Liver (tissue), 3 donors: Measurements from ENCODE around the gene RBBP4.

ENCODE experiments used
- EGR1 ChIP-seq, 2 donors: IDR thresholded peaks; 2 replicates each; pipeline ENCODE4 v1.6.1; 2016 to 2018; ENCODE audit warnings: antibody characterized with exemption in 2 of 2, low read depth in 2 of 2
- FOXA1 ChIP-seq: IDR thresholded peaks from 2 replicates; pipeline ENCODE4 v1.6.1; 2016; ENCODE audit warnings: antibody characterized with exemption
- GABPA ChIP-seq, 2 donors: IDR thresholded peaks in 1 of 2; conservative IDR thresholded peaks in 1 of 2; 2 replicates each; pipeline ENCODE4 v1.6.1; 2016; ENCODE audit warnings: antibody characterized with exemption in 2 of 2, mild to moderate bottlenecking in 1 of 2, moderate library complexity in 1 of 2
- JUND ChIP-seq, 2 donors: IDR thresholded peaks; 2 replicates each; pipeline ENCODE4 v1.6.1; 2016; ENCODE audit warnings: antibody characterized with exemption in 2 of 2
- RAD21 ChIP-seq, 2 donors: IDR thresholded peaks; 2 replicates each; pipeline ENCODE4 v1.6.1; 2016; ENCODE audit warnings: antibody characterized with exemption in 2 of 2, mild to moderate bottlenecking in 2 of 2
- TAF1 ChIP-seq: conservative IDR thresholded peaks from 2 replicates; pipeline ENCODE4 v1.6.1; 2016; ENCODE audit warnings: antibody characterized with exemption, mild to moderate bottlenecking
- TF ChIP-seq, protein P1 (sequence below): fragments of 150-350 bp; IDR thresholded peaks from 2 replicates; pipeline ENCODE4 v1.5.1; 2017; ENCODE audit warnings: improper control_type of control experiment, low read depth, low read length; ENCODE audit not compliant: missing input control
- TF ChIP-seq, protein P2 (sequence below): IDR thresholded peaks from 2 replicates; pipeline ENCODE4 v1.6.1; 2016; ENCODE audit warnings: antibody characterized with exemption
- TF ChIP-seq, protein P3 (sequence below): IDR thresholded peaks from 2 replicates; pipeline ENCODE4 v1.6.1; 2016; ENCODE audit warnings: antibody characterized with exemption, mild to moderate bottlenecking
- donor health status: healthy.
- donor health status: healthy.

DNA sequence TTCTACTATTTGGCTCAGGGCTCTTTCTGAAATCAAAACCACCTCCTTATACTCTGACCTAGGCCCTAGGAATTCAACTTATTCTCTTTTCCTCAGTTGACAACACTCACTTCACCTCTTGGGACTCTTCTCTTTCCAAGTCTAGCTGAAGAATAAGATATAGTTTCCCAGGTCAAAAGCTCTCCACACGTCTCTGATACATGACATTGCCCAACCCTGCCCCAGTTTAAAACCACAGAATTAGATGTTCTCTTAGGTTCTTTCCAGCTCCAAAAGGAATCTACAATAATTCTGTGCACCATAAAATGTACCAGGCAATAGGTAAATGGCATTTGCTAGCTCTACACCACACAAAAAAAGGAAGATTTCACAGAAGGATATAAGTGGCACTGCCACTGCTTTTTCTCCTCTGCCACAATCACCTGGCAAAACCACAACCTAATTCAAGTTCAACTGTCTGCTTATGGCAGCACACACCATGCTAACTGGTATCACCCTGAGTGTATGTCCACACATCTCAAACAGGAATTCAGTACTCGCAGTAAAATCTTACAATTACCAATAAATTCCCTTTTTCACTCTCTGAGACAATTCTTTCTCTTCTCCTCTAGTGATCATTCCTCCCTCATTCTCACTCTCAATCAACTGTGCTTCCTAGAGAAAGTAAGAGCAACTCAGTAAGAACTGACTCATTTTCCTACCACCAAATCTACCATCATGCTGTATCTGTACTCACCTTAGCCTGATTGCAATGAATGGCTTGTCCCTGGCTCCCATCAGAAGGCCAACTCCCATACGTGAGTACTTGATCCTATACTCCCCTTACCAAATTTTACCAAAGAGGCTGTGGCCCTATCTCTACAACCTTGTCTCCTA, 28.0 kb upstream of the RBBP4 start:
- TF ChIP-seq TAF1 (no peak), EGR1 (IDR thresholded peaks at IDR 0.05; ENCODE audit: low read depth in 2 of 2) (no peak), FOXA1 (no peak), JUND (IDR thresholded peaks at IDR 0.05) (no peak), GABPA (IDR thresholded peaks at IDR 0.05 in 1 of 2, conservative IDR thresholded peaks at IDR 0.05 in 1 of 2) (no peak), RAD21 (IDR thresholded peaks at IDR 0.05) (no peak)
- TF ChIP-seq, protein P1, sequence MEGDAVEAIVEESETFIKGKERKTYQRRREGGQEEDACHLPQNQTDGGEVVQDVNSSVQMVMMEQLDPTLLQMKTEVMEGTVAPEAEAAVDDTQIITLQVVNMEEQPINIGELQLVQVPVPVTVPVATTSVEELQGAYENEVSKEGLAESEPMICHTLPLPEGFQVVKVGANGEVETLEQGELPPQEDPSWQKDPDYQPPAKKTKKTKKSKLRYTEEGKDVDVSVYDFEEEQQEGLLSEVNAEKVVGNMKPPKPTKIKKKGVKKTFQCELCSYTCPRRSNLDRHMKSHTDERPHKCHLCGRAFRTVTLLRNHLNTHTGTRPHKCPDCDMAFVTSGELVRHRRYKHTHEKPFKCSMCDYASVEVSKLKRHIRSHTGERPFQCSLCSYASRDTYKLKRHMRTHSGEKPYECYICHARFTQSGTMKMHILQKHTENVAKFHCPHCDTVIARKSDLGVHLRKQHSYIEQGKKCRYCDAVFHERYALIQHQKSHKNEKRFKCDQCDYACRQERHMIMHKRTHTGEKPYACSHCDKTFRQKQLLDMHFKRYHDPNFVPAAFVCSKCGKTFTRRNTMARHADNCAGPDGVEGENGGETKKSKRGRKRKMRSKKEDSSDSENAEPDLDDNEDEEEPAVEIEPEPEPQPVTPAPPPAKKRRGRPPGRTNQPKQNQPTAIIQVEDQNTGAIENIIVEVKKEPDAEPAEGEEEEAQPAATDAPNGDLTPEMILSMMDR: no peak
- TF ChIP-seq, protein P2, sequence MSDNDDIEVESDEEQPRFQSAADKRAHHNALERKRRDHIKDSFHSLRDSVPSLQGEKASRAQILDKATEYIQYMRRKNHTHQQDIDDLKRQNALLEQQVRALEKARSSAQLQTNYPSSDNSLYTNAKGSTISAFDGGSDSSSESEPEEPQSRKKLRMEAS: no peak
- TF ChIP-seq, protein P3, sequence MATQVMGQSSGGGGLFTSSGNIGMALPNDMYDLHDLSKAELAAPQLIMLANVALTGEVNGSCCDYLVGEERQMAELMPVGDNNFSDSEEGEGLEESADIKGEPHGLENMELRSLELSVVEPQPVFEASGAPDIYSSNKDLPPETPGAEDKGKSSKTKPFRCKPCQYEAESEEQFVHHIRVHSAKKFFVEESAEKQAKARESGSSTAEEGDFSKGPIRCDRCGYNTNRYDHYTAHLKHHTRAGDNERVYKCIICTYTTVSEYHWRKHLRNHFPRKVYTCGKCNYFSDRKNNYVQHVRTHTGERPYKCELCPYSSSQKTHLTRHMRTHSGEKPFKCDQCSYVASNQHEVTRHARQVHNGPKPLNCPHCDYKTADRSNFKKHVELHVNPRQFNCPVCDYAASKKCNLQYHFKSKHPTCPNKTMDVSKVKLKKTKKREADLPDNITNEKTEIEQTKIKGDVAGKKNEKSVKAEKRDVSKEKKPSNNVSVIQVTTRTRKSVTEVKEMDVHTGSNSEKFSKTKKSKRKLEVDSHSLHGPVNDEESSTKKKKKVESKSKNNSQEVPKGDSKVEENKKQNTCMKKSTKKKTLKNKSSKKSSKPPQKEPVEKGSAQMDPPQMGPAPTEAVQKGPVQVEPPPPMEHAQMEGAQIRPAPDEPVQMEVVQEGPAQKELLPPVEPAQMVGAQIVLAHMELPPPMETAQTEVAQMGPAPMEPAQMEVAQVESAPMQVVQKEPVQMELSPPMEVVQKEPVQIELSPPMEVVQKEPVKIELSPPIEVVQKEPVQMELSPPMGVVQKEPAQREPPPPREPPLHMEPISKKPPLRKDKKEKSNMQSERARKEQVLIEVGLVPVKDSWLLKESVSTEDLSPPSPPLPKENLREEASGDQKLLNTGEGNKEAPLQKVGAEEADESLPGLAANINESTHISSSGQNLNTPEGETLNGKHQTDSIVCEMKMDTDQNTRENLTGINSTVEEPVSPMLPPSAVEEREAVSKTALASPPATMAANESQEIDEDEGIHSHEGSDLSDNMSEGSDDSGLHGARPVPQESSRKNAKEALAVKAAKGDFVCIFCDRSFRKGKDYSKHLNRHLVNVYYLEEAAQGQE: no peak
